ENCODE measurements around the gene PACS1. TPM values are rescaled to one million over a fixed set of nuclear protein-coding genes. Genes with fewer than 3 reads are reported as not detected.
A peak's percentile ranks its signal among the peaks of the same experiment; 100 is the strongest.

PACS1 gene
- polyA plus RNA-seq, 1 of the 3 experiments (the other 2 are of a cell fraction) = 37.3 TPM

GRCh38 chr11:66155387-66156073 lies 85.5 kb downstream of the PACS1 start:
- no peak for TF ChIP-seq POLR2AphosphoS5 (IDR thresholded peaks at IDR 0.05; ENCODE audit: low read depth, low read length)
- TF ChIP-seq FOXM1 (IDR thresholded peaks at IDR 0.05; ENCODE audit: low read depth) = no peak
- TF ChIP-seq EP300 (IDR thresholded peaks at IDR 0.05; ENCODE audit: borderline replicate concordance in 1 of 2, low read depth in 1 of 2, low read length in 1 of 2) = no peak
- no peak for TF ChIP-seq GABPA (IDR thresholded peaks at IDR 0.05; ENCODE audit: low read depth)
- TF ChIP-seq NRF1 (IDR thresholded peaks at IDR 0.05; ENCODE audit: low read depth, low read length) = no peak
- TF ChIP-seq FOXJ3 (CRISPR knock-in tag; IDR thresholded peaks at IDR 0.05) = no peak
- TF ChIP-seq, protein P1, sequence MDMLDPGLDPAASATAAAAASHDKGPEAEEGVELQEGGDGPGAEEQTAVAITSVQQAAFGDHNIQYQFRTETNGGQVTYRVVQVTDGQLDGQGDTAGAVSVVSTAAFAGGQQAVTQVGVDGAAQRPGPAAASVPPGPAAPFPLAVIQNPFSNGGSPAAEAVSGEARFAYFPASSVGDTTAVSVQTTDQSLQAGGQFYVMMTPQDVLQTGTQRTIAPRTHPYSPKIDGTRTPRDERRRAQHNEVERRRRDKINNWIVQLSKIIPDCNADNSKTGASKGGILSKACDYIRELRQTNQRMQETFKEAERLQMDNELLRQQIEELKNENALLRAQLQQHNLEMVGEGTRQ (IDR thresholded peaks at IDR 0.05; ENCODE audit: borderline replicate concordance, low read depth, low read length) = no peak
- no peak for TF ChIP-seq MXI1 (IDR thresholded peaks at IDR 0.05; ENCODE audit: low read depth, low read length)
- TF ChIP-seq JUND (IDR thresholded peaks at IDR 0.05) = no peak
- H3K4me1 ChIP-seq (ENCODE audit: control insufficient read depth in 1 of 2, insufficient read depth in 2 of 2, low read depth in 1 of 2, low read length in 1 of 2) = peaks cover 6 to 7% of the 10 kb centered on the region in 2 experiments; a peak in 3 of 4 replicates
- H3K36me3 ChIP-seq (replicated peaks in 1 of 2; ENCODE audit: control insufficient read depth in 1 of 2, insufficient read depth in 2 of 2, low read length in 1 of 2) = peaks cover 0 to 5% of the 10 kb centered on the region in 2 experiments
- H3F3A ChIP-seq (replicated peaks; ENCODE audit: insufficient read depth) = peaks cover 14% of the 10 kb centered on the region
- ChIA-PET CTCF (interaction anchor here (1.1 to 2.2 kb wide), 3 partner anchors 19 to 87 kb away, joined by 3 to 8 read pairs (median 6); no protein-coding TSS in a partner anchor), POLR2A (no interaction called here)
- no peak overlapping the region for H3K4me3 ChIP-seq (ENCODE audit: low read depth in 2 of 2, low read length in 1 of 2)
- H3K9me3 ChIP-seq = no peaks in the 10 kb centered on the region
- 94% methylated on average over 7 of the region's 7 CpGs for WGBS (ENCODE audit: low lambda C conversion rate)
- peaks cover 88% of the 10 kb centered on the region for H3K79me2 ChIP-seq (ENCODE audit: insufficient read depth)
- H3K4me2 ChIP-seq = no peak overlapping the region
- H3K9ac ChIP-seq = no peak overlapping the region
- DNase-seq = no peak
- H3K27me3 ChIP-seq (ENCODE audit: insufficient read depth) = no peaks in the 10 kb centered on the region
- no peak overlapping the region for H3K27ac ChIP-seq (ENCODE audit: low read depth in 2 of 2, low read length in 1 of 2)
- no peaks in the 10 kb centered on the region for H3K9me2 ChIP-seq
- H2AFZ ChIP-seq (ENCODE audit: low read depth) = no peak overlapping the region
- H4K20me1 ChIP-seq (ENCODE audit: insufficient read depth) = peaks cover 15% of the 10 kb centered on the region; the same call in 1 of the 2 replicates

- no peaks in the 10 kb centered on the region for H3K9me2 ChIP-seq
- H3K4me1 ChIP-seq (ENCODE audit: control insufficient read depth in 1 of 2, insufficient read depth in 2 of 2, low read depth in 1 of 2, low read length in 1 of 2) = peaks cover 6 to 11% of the 10 kb centered on the region in 2 experiments; a peak in 3 of 4 replicates
- H3K9ac ChIP-seq = no peak overlapping the region
- H3K9me3 ChIP-seq = no peaks in the 10 kb centered on the region
- DNase-seq = no peak
- H3K27me3 ChIP-seq (ENCODE audit: insufficient read depth) = no peaks in the 10 kb centered on the region
- ChIA-PET CTCF (no interaction called here), POLR2A (no interaction called here)
- no peak overlapping the region for H2AFZ ChIP-seq (ENCODE audit: low read depth)
- H3F3A ChIP-seq (replicated peaks; ENCODE audit: insufficient read depth) = peaks cover 14% of the 10 kb centered on the region
- peaks cover 88% of the 10 kb centered on the region for H3K79me2 ChIP-seq (ENCODE audit: insufficient read depth)
- TF ChIP-seq MXI1 (IDR thresholded peaks at IDR 0.05; ENCODE audit: low read depth, low read length) (no peak), ELF1 (IDR thresholded peaks at IDR 0.05) (no peak), EZH2phosphoT487 (IDR thresholded peaks at IDR 0.05; ENCODE audit: borderline replicate concordance, low read depth) (no peak), SMC3 (IDR thresholded peaks at IDR 0.05; ENCODE audit: low read depth, low read length) (no peak), RCOR1 (IDR thresholded peaks at IDR 0.05; ENCODE audit: low read length) (no peak), RFX5 (IDR thresholded peaks at IDR 0.05; ENCODE audit: low read length) (no peak)
- TF ChIP-seq, protein P2, sequence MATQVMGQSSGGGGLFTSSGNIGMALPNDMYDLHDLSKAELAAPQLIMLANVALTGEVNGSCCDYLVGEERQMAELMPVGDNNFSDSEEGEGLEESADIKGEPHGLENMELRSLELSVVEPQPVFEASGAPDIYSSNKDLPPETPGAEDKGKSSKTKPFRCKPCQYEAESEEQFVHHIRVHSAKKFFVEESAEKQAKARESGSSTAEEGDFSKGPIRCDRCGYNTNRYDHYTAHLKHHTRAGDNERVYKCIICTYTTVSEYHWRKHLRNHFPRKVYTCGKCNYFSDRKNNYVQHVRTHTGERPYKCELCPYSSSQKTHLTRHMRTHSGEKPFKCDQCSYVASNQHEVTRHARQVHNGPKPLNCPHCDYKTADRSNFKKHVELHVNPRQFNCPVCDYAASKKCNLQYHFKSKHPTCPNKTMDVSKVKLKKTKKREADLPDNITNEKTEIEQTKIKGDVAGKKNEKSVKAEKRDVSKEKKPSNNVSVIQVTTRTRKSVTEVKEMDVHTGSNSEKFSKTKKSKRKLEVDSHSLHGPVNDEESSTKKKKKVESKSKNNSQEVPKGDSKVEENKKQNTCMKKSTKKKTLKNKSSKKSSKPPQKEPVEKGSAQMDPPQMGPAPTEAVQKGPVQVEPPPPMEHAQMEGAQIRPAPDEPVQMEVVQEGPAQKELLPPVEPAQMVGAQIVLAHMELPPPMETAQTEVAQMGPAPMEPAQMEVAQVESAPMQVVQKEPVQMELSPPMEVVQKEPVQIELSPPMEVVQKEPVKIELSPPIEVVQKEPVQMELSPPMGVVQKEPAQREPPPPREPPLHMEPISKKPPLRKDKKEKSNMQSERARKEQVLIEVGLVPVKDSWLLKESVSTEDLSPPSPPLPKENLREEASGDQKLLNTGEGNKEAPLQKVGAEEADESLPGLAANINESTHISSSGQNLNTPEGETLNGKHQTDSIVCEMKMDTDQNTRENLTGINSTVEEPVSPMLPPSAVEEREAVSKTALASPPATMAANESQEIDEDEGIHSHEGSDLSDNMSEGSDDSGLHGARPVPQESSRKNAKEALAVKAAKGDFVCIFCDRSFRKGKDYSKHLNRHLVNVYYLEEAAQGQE (IDR thresholded peaks at IDR 0.05; ENCODE audit: low read depth, low read length) = no peak
- TF ChIP-seq, protein P3, sequence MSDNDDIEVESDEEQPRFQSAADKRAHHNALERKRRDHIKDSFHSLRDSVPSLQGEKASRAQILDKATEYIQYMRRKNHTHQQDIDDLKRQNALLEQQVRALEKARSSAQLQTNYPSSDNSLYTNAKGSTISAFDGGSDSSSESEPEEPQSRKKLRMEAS (IDR thresholded peaks at IDR 0.05; ENCODE audit: low read depth) = no peak
- H3K4me3 ChIP-seq (ENCODE audit: low read depth in 2 of 2, low read length in 1 of 2) = no peak overlapping the region
- peaks cover 27% of the 10 kb centered on the region; the same call in 1 of the 2 replicates for H4K20me1 ChIP-seq (ENCODE audit: insufficient read depth)
- H3K36me3 ChIP-seq (replicated peaks in 1 of 2; ENCODE audit: control insufficient read depth in 1 of 2, insufficient read depth in 2 of 2, low read length in 1 of 2) = peaks cover 0 to 5% of the 10 kb centered on the region in 2 experiments
- H3K4me2 ChIP-seq = no peak overlapping the region
- 0 out of 4 replicates have a peak overlapping the region, but pooled peaks of 1 of the 2 experiments have one; percentile 1 for H3K27ac ChIP-seq (ENCODE audit: low read depth in 2 of 2, low read length in 1 of 2)
These were observed 87.3 kb downstream of the PACS1 start for GRCh38 chr11:66157182-66157864.

Measured in SK-N-SH (cell line).